ENCODE measurements around the gene ROM1. TPM values are rescaled to one million over a fixed set of nuclear protein-coding genes. Genes with fewer than 3 reads are reported as not detected.

ROM1 gene, protein sequence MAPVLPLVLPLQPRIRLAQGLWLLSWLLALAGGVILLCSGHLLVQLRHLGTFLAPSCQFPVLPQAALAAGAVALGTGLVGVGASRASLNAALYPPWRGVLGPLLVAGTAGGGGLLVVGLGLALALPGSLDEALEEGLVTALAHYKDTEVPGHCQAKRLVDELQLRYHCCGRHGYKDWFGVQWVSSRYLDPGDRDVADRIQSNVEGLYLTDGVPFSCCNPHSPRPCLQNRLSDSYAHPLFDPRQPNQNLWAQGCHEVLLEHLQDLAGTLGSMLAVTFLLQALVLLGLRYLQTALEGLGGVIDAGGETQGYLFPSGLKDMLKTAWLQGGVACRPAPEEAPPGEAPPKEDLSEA
- total RNA-seq = 1 to 10 TPM in 1 of 2 donors, under 1 TPM in 1; 0.71 to 1.3 TPM
- 0.71 TPM for polyA plus RNA-seq (2013, experiment 1 of 2)
- 1.2 TPM for polyA plus RNA-seq (2013, experiment 2 of 2)
- long read RNA-seq, experiment 1 = 0 reads
- long read RNA-seq, experiment 2 = 0 reads
- long read RNA-seq, experiment 3, partial matches to known transcripts = 0 of 6 reads
- long read RNA-seq, experiment 3, other reads (novel, unspliced or antisense) = 5 of 6 reads
- long read RNA-seq, experiment 4, partial matches to known transcripts = 0 of 2 reads
- long read RNA-seq, experiment 4, other reads (novel, unspliced or antisense) = 1 of 2 reads

DNA sequence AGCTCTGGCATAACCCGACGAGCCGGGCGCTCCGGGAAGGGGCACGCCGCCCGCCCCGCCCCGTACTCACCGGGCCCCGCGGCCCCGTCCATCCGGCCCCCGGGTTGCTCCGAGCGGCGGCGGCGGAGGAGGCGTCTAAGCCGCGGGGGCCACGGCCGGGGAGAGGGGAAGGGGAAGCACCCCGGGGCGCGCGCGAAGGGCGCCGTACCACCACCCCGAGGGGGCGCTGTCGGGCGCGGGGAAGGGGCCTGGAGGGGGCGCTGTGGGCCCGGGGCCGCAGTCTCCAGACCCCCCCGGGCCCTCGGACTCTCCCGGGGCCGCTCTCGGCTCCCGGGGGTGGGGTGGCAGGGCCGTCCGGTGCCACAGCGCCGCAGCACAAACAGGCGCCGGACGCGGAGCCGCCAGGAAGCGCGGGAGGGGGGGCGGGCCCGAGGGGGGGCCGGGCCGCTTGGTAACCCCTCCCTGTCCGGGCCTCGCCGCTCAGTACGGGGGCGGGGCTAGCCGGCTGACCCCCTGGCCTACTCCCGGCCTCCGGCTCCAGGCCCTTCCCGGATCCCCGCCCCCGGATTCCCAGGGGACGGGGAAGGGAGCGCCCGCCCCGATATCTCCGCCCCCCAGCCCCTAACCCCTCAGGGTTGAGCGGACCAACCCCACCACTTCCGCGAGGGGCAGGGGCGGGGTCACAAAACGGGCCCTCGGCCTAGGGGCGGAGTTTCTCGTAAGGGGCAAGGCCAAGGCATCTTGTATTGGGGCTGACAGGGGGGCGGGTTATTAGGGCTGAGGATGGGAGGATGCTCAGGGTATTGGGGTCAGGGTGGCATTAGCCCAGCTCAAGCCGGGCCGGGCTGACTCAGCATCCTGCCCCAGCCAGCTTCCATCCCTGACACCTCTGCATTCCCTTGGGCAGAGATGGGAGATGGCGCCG is at the start of gene ROM1, which contains the start of gene EML3:
ROM1 (plus strand) TSS at position 892 of the 925 bp plus-strand sequence; CDS start at position 917, 25 bp downstream.
EML3 (minus strand) TSS at position 410 of the 925 bp plus-strand sequence; CDS start at position 92, 318 bp downstream.
- H3K27me3 ChIP-seq (ENCODE audit: control insufficient read depth, insufficient read depth, low read length, poor library complexity, severe bottlenecking) = no peaks in the 10 kb centered on the region
- peaks cover 7% of the 10 kb centered on the region for H3K4me1 ChIP-seq (ENCODE audit: control insufficient read depth, insufficient read depth, low read length)
- Mint-ChIP-seq H3K36me3 (ENCODE audit: low read depth) (peaks cover 9% of the 10 kb centered on the region), H3K4me3 (peak within 1 kb of the TSS; percentile 74), H3K27ac (peak within 1 kb of the TSS; percentile 91), H3K4me1 (peaks cover 24% of the 10 kb centered on the region), H3K27me3 (ENCODE audit: insufficient read depth) (no peaks in the 10 kb centered on the region), H3K9me3 (no peaks in the 10 kb centered on the region)
- DNase-seq = peak; percentile 98
- H3K9ac ChIP-seq (ENCODE audit: extremely low read depth, low read length, poor library complexity, severe bottlenecking) = peak within 1 kb of the TSS; percentile 67
- H3K9me3 ChIP-seq (ENCODE audit: control insufficient read depth, low read length) = no peaks in the 10 kb centered on the region
- peak within 1 kb of the TSS; percentile 89 for H3K4me3 ChIP-seq (ENCODE audit: low read length)
- no peak within 1 kb of the TSS for H3K27ac ChIP-seq (ENCODE audit: low read depth, low read length)
- 2 to 12% methylated on average over 21 to 90 of the region's 91 CpGs for WGBS, 2 experiments (ENCODE audit: insufficient coverage in 1 of 2, insufficient read length in 1 of 2)
- H3K36me3 ChIP-seq (ENCODE audit: control insufficient read depth, insufficient read depth, low read length) = no peaks in the 10 kb centered on the region
- TF ChIP-seq, protein P1, sequence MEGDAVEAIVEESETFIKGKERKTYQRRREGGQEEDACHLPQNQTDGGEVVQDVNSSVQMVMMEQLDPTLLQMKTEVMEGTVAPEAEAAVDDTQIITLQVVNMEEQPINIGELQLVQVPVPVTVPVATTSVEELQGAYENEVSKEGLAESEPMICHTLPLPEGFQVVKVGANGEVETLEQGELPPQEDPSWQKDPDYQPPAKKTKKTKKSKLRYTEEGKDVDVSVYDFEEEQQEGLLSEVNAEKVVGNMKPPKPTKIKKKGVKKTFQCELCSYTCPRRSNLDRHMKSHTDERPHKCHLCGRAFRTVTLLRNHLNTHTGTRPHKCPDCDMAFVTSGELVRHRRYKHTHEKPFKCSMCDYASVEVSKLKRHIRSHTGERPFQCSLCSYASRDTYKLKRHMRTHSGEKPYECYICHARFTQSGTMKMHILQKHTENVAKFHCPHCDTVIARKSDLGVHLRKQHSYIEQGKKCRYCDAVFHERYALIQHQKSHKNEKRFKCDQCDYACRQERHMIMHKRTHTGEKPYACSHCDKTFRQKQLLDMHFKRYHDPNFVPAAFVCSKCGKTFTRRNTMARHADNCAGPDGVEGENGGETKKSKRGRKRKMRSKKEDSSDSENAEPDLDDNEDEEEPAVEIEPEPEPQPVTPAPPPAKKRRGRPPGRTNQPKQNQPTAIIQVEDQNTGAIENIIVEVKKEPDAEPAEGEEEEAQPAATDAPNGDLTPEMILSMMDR (conservative IDR thresholded peaks at IDR 0.05) = peak; percentile 100

DNA sequence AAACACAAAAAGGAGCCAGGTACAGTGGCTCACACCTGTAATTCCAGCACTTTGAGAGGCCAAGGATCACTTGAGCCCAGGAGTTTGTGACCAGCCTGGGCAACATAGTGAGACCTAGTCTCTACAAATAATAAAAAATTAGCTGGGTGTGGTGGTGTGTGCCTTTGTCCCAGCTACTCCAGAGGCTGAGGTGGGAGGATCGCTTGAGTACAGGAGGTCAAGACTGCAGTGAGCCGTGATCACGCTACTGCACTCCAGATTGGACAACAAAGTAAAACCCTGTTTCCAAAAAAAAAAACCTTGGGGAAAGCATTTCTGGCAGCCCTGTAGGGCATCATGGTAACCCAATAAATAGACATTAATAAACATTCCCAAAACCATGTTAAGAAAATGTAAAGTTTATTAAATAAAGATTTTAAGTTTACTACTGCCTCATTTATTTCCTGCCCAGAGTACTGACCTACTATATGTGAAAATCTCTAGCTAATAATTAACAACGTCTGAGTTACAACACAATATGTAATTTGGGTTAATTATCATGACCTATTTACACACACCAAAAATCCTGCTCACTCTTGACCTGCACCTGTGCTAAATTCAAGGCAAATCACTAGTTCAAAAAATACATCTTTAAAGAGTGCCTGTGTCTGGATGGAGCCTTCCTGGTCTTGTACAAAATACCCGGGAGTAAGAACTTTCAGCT is 47.8 kb upstream of the ROM1 start:
- peaks cover 74% of the 10 kb centered on the region for H3K36me3 Mint-ChIP-seq (ENCODE audit: low read depth)
- Histone ChIP-seq H3K9ac (ENCODE audit: extremely low read depth, low read length, poor library complexity, severe bottlenecking) (no peak overlapping the region), H3K27me3 (ENCODE audit: control insufficient read depth, insufficient read depth, low read length, poor library complexity, severe bottlenecking) (no peaks in the 10 kb centered on the region), H3K27ac (ENCODE audit: low read depth, low read length) (no peak overlapping the region), H3K4me3 (ENCODE audit: low read length) (no peak overlapping the region), H3K4me1 (ENCODE audit: control insufficient read depth, insufficient read depth, low read length) (no peaks in the 10 kb centered on the region), H3K36me3 (ENCODE audit: control insufficient read depth, insufficient read depth, low read length) (peaks cover 76% of the 10 kb centered on the region), H3K9me3 (ENCODE audit: control insufficient read depth, low read length) (no peaks in the 10 kb centered on the region)
- DNase-seq = no peak
- no peaks in the 10 kb centered on the region for H3K27me3 Mint-ChIP-seq (ENCODE audit: insufficient read depth)
- TF ChIP-seq, protein P1 (conservative IDR thresholded peaks at IDR 0.05) = no peak
- no peak overlapping the region for H3K27ac Mint-ChIP-seq
- no peak overlapping the region for H3K4me3 Mint-ChIP-seq
- 91 to 98% methylated on average over 5 of the region's 5 CpGs for WGBS, 2 experiments (ENCODE audit: insufficient coverage in 1 of 2, insufficient read length in 1 of 2)
- H3K9me3 Mint-ChIP-seq = no peaks in the 10 kb centered on the region
- peaks cover 39% of the 10 kb centered on the region for H3K4me1 Mint-ChIP-seq
